NCI-H82 treated with DMSO at 0.1 percent for 48 hours (cell line): ENCODE data around the gene SNN.

Experiments
- DNase-seq: peaks from one replicate; lab custom pipeline; 2025; ENCODE audit not compliant: unreplicated experiment; lab: John Stamatoyannopoulos, UW

Gene SNN

DNA sequence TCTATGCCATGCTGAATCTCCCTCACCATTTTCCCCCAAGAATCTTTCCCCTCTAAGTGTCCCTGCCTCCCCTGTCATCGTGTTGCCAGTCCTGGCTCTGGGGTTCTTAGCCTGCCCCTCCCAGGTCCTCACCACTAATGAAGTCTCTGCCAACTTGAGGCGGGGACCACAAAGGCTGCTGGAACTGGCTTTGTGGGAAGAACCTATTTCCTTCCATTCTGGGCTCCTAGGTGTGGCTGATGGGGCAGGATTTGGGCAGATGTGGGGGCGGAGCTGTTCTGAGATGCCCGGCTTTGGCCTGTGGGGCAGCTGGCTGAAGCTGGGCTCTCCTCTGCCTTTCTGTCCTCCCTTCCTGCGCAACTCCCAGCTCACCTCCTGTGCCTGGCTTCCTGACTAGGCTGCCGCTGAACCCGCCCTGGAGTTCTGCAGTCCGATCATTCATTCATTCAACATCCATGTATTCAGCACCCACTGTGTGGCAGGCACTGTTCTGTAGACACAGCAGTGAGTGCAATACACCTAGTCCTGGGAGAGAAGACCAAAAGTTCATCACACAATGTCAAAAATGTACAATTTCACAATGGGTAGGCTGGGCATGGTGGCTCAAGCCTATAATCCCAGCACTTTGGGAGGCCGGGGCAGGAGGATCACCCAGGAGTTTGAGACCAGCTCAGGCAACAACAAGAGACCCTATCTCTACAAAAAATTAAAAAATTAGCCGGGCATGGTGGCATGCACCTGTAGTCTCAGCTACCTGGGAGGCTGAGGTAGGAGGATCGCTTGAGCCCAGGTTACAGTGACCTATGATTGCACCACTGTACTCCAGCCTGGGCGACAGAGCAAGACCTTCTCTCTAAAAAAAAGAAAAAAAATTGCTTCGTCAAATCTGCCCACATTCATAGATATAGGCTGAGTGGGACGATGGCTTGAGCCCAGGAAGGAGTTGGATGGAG, 1.9 kb upstream of the SNN start:
- DNase-seq: no peak

GRCh38 chr16:11667221-11667823, 933 bp upstream of the SNN start:
- no peak for DNase-seq

GRCh38 chr16:11668623-11669379, 546 bp downstream of the SNN start:
- DNase-seq: no peak

GRCh38 chr16:11669380-11670146, 1.3 kb downstream of the SNN start:
- DNase-seq: no peak

GRCh38 chr16:11670171-11671131, 2.2 kb downstream of the SNN start:
- no peak for DNase-seq

DNA sequence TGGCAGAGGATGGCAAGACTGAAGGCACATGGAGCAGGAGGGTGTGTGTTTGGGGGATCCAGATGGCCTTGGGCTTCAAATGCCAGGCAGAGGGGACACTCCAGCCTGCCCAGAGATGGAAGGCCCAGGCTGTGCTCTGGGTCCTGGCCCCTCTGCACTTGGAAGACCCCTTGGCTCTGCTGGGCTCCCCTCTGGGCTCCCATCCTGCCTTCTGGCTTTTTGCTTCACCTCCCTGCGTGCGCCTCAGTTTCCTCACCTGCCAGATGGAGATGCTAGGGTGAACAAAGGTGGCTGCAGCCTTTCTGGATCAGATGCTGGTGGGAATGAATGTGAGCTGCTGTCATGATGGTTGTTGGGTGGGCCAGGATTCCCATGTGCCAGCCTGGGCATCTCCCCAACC, 3.0 kb downstream of the SNN start:
- no peak for DNase-seq

DNA sequence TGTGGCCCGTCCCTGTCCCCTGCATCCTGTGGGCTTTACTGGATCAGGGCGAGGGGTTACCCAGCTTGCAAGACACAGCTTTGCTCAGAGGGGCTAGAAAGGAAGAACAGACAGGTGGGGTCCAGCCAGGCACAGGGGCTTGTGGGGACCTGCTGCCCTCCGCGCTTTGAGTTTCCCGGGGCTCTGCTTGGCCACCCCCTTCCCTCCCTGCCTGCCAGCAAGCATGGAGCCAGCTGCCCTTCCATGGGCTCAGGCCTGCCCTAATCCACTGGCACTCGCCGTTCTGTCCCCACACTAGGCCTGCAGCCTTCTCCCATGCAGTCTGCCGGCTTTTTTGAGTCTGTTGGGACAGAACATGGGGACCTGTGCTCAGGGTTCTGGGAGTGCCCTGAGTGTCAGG, 3.4 kb downstream of the SNN start:
- no peak for DNase-seq

DNA sequence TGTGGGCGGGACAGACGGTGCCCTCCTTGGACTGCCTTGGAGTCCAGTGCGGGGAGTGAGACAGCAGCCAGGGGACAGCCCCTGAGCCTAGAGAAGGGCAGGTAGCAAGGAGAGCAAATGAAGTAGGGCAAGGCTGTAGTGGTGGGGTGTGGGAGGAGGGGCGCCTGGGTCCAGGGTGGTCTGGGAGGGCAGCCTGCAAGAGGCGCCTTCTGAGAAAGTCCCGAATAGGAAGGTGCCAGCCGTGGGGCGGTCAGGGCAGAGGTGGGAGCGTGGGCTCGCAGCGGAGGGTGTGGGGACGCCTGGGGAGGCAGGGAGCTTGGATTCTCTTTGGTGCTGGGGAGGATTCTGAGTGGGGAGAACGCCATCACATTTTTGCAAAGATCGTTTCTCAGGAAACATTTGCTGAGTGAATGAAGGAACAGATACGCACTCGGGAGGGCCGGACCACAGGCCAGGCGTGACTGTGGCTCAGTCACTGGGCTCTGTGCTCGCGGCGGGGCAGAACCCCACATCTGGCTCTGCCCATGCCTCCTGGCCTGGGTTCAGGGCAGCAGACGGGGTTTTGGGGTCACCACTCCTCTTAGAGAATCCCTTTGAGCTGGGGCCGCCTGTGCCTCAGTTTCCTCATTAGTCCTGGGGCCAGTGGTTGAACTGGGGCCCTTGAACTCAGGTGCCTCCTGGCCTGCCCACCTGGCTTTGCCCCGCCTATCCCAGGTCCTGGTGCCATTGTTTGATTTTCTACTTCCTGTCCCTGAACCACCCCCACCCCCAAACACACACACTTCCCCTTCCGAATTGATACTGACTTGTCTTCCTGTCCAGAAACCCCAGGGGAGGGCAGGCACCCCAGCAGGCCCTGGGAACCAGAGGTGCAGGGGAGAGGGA, 4.2 kb downstream of the SNN start:
- DNase-seq: no peak

DNA sequence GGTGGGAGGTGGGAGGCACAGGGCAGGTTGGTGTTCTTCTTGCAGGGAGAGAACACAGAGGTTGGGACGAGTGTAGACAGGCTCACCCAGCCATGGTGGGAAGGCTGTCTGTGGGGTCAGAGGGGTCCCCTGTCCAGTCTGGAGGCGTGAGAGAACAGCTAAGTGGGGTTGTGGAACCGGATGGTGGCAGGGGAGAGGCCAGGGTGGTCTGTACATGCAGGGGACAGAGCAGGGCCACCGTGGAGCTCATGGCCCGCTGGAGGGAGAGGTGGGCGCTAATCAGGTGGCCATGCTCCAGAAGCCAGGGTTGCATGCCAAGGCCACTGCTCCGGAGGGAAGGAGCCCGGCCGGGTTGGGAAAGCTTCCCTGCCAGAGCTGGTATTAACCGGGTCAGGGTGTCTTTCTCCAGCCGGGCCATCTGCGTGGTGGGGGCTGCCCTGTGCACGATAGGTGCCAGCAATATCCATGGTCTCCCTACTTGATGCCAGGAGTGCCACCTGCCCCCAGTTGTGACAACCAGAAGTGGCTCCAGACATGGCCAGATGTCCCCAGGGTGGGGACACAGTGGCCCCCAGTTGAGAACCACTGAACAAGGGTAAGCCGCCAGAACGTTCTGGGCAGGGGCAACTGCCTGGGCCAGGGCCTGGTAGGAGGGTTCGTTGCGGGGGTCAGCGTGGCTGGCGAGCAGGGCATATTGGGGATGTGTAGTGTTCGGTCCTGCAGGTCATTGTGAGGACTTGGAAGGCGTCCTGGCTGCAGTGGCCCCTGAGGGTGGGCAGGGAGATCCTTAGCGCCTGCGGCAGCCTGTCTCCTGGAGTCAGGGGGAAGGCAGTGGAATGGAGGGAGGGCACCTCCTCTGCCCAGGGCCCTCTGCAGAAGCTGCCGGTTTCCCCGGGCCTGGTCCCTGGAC, 5.1 kb downstream of the SNN start:
- no peak for DNase-seq

- DNase-seq: no peak
These were observed 6.0 kb downstream of the SNN start for GRCh38 chr16:11674001-11674817.

- no peak for DNase-seq
These were observed 6.7 kb downstream of the SNN start for GRCh38 chr16:11674818-11675560.

DNA sequence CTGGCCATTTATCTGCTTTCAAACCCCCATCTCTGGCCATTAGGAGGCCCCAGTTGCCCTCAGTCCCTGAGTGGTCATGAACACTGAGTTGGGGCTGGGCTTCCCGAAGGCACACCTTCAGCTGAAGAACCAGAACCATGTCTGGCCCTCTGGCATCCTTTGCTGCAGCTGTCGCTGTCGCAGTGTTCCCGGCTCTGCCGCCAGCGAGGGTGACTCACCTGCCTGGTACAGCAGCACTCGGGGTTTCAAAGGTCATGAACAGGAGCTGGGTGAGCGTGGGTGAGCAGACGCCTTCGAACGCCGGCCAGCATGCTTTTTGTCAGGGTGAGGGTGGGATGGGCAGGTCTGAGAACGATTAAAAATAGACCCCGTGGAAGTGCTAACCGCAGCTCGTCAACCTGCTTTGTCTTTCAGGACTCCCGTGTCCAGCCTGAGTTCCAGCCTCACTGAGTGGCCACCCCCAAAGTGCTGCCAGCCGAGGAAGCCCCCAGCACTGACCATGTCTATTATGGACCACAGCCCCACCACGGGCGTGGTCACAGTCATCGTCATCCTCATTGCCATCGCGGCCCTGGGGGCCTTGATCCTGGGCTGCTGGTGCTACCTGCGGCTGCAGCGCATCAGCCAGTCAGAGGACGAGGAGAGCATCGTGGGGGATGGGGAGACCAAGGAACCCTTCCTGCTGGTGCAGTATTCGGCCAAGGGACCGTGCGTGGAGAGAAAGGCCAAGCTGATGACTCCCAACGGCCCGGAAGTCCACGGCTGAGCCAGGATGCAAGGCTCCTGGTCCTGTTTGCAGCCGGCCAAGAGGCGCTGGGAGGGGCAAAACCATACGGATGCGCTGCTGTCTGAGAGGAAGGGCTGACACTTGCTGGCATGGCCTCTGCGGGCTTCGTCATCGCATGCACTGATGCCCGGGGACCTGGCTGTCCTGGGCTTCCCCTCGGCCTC, 7.6 kb downstream of the SNN start:
- DNase-seq: no peak

DNA sequence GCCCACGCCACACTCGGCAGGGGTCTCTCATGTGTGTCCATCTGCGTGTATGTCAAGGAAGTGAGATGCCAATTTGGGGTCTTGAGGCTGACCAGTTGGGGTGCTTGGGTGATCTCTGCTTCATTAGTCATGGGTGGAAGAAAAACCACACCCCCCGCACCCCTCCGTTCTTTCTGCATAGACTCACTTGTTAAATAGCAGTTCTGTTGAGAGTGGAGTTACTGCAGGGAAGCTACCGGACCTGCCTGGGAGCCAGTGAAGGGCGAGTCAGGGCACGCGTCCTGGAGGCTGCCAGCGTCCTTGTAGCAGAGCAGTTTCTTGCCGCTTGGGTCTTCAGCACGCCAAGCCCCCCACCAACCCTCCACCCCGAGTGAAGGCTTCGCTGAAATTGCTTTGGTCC, 8.5 kb downstream of the SNN start:
- DNase-seq: no peak

DNA sequence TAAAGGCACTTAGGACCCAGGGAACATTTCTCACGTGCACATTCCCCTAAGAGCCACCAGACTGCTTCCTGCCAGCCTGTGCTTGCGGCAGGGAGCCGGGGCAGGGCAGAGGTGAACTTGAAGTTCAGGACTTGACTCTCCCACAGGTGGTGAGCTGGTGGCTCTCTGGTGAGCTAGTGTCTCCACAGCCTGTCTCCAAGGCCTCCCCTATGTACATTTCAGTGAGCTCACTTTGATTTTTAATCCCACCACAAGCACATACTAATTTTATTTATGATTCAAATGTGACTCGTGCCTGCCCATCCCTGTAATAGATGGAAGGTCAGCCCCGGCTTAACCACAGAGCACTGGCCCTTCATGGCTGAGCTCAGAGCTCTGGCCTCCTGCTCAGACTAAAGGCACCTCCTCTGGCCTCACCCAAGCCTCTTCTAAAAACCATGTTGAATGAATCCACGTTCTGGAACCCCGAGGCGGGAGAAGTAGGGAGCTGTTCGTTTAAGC, 9.2 kb downstream of the SNN start:
- no peak for DNase-seq
